Hematopoietic multipotent progenitor cell treated with erythropoietin and hydrocortisone succinate and interleukin-3 and kit ligand, for 6 days (in vitro differentiated cells): ENCODE measurements around the gene PLA2G5.
"Not testable (repeated sequence)": the region's sequence is repeated elsewhere in the genome, so short reads cannot be mapped to it uniquely, and the experiment has no call there.

Experiments
- DNase-seq: peaks from one replicate; pipeline ENCODE4 v3.0.0-alpha.2; 2015

The PLA2G5 gene, protein sequence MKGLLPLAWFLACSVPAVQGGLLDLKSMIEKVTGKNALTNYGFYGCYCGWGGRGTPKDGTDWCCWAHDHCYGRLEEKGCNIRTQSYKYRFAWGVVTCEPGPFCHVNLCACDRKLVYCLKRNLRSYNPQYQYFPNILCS

DNA sequence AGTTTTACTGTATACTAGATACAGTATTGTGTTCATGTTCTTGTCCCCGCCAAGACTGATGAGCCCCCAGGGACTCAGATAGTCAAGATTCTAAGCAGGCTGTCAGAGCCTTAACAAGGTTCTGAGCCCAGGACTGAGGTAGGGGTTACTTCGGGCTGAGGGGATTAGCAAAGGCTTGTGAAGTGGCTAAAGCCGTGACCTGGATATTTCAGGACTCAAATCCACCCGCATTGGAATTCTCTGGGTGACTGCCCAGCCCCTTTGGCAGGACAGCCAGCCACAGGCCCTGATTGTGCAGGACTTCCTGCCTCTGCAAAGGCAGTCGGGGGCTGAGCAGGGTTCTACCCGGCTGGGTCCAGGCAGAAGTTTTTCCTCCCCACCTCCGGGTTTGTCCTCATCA lies at the start of gene PLA2G5:
Gene PLA2G5, plus strand, starts transcription at position 321 of the 400 bp plus-strand sequence. CDS start 14,637 bp downstream, outside the sequence.
- DNase-seq = no peak

DNA sequence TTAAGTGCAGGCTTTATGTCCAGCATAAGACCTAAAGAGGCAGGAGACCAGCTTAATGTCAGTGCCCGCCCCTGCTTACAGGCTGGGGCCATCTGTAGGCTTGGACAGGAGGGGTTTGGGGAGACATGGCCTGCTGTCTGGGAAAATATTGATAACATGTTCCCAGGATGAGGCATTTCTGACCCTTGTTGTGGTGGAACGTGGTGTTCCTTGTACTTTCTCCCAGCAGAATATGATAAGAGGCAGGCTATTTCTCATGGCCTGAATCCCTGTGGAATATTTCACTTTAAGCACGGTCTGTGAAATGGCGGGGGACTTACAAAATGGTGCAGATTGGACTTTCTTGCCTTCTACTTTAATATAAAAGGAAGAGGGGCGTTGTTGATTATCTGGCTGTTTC lies 41.9 kb upstream of the PLA2G5 start:
- DNase-seq = no peak

DNA sequence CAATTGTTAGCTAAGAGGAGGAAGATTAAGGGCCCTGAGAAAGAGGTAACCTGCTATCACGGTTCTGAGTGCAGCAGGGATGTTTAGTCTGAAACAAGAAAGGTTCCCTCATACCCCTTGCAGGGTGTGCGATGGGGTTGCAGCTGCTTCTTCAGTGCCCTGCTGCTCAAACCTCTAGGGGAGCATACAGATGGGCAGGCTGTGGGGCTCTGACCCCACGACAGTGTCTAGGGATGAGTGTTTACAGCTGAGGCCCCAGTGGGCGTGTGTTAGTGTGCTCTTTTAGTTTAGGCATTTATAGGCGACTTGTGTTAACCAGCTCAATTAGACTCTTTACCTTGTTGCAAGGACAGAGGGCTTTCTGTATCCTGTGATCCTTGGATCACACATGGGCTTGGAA lies 41.3 kb upstream of the PLA2G5 start:
- no peak for DNase-seq

DNA sequence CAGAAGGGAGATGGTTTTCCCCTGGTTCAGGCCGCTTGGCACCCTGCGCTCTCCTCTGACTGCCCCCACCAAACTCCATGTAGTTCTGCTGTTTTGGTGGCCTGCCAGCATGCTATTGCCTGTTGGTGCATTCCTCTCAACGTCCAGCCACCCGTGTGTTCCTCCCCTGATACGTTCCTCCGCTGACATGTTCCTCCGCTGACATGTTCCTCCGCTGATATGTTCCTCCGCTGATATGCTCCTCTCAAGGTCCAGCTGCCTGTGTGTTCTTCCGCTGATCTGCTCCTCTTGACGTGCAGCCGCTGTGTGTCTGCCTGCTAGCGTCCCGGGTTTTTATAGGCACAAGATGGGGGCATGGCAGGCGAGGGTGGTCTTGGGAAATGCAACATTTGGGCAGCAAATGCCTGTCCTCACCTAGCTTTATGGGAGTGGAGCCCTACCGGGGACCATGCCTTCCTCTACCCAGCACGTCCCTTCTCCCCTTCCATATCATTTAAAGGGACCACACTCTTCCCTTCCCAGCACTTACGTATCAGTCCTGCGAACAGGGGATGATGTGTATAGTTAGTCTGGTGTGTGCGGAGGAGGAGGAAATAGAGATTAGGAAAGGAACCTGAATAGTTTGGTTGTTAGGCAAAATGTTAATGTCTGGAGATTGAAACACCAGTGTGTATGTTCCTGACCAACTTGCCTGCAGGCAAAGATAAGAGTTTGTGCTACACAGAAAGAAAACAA lies 40.6 kb upstream of the PLA2G5 start:
- DNase-seq = no peak

DNA sequence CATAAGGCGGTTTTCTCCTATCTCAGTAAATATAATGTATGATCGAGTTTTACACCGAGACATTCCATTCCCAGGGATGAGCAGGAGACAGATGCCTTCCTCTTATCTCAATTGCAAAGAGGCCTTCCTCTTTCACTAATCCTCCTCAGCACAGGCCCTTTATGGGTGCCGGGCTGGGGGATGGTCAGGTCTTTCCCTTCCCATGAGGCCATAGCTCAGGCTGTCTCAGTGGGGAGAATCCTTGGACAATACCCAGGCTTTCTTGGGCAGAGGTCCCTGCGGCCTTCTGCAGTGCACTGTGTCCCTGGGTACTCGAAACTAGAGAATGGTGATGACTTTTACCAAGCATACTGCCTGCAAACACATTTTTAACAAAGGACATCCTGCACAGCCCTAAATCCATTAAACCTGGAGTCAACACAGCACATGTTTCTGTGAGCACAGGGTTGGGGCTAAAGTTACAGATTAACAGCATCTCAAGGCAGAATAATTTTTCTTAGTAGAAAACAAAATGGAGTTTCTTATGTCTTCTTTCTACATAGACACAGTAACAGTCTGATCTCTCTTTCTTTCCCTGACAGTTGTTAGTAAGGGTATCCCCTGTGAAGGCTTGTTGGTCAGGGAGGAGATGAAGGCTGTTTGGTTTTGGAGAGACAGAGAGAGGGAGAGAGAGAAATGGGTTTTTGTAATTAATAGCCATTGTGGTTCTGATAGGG lies 39.4 kb upstream of the PLA2G5 start:
- DNase-seq = not testable (repeated sequence)

DNA sequence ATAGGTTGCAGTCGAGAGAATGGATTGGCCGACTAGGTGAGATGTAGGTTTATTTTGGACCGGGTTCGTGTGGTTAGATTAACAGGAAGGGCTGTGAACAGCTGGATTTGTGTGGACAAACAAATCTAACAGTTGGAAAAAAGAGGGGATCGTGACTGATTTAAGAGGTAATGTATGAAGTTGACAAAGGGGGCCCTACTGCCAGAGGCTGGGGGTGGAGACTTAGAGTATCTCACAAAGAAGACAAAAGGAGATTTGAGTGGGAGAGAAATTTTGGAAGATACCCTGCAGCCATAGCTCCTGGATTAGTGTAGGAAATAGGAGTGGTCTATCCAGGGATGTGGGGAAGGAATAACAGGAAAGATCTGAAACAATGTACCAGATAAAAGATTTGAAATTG lies 38.8 kb upstream of the PLA2G5 start:
- DNase-seq = no peak

DNA sequence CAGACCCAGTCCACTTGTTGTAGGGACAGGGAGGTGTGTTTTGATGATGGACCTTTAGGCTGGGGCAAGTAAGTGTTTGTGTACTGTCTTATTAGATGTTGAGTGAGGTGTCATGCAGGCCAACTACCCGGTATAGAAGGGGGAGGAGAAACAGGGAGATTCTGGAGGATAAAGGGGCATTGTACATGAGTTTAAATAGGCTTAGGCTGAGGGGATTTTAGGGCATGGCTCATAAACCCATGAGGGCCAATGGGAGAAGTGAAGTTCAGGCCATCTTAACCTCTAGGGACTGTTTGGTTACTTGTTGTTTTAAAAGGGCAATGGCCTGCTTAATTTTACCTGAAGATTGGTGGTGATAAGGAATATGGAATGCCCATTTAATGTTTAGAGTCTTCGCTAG lies 38.2 kb upstream of the PLA2G5 start:
- no peak for DNase-seq

DNA sequence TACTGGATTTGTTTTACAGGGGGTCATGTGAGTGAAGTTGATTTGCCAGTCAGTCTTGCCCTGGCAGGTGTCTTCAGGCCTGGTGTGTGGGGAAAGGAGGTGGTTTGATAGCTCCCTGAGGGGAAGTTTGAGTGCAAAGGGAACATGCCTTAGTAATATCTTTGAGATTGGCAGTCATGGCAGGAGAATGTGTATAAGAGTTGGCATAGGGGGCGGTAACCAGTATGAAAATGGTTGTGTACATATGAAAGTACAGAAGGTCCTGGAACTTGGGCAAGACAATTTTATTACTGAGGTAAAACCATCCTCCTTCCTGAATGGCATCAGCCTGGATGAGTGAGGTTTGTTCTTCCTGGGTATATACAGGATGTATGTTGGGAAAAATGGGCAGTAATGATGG lies 37.6 kb upstream of the PLA2G5 start:
- no peak for DNase-seq

DNA sequence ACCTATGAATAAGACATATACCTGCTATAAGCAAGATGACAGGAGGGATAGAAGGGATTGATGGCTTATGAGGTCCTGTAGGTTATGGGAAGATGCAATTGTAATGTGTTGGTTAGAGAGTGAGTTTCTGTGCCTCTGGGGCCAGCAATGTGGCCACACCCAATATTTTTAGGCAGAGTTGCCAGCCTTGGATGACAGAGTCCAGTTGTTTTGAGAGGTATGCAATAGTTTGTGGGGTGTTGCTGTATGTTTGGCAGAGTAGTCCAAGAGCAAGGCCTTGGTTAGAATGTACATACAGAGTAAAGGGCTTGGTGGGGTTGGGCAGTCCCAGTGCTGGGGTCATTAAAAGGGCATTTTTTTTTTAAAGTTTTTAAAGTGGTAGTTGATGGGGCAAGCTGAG lies 36.6 kb upstream of the PLA2G5 start:
- no peak for DNase-seq

DNA sequence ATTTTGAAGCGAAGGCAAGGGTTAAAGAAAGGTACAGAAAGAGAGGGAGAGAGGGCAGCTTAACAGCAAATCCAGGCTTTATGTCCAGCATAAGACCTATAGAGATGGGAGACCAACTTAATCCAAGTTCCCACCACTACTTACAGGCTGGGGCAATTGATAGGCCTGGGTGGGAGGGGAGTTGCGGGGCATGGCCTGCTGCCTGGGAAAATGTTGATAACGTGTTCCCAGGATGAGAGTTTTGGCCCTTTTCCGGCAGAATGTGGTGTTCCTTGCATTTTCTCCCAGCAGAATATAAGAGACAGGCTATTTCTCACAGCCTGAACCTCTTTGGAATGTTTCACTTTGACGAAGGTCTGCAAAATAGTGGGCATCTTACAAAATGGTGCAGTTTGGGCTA lies 34.9 kb upstream of the PLA2G5 start:
- no peak for DNase-seq

DNA sequence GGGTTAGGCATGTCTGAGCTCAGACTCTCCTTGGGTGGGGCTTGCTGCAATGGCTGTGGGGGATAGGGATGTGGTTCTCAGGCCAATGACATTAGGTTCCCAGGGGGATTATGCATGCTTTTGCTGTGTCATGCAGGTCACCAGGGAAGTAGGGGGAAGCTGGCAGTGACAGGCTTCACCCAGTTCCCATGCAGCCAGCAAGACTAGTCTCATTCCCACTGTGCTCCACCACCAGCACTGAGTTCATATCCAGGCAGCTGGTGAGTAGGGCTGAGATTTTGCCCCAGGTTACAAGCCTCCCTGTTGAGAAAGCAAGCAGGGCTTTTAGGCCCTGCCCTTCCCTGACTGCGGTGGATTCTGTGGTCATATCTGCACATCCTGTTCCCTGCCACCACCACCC lies 32.1 kb upstream of the PLA2G5 start:
- no peak for DNase-seq

DNA sequence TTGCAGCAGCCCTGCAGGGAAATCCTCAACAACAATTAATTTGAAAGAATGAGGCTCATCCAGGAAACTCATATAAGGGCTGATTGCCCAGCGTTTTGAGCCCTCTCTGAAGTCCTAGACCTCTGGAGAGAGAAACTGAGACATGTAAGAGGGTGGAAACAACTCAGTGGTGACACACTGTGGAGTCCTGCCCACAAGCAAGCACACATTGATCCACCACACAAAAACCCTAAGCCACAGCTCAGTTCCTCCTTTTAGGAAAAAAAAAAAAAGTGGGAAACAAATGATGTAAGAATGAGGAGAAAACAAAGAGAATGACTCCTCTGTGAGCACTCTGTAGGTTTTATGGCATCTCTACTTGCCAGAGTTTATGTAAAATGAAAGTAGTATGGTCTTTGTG lies 22.9 kb upstream of the PLA2G5 start:
- DNase-seq = no peak

DNA sequence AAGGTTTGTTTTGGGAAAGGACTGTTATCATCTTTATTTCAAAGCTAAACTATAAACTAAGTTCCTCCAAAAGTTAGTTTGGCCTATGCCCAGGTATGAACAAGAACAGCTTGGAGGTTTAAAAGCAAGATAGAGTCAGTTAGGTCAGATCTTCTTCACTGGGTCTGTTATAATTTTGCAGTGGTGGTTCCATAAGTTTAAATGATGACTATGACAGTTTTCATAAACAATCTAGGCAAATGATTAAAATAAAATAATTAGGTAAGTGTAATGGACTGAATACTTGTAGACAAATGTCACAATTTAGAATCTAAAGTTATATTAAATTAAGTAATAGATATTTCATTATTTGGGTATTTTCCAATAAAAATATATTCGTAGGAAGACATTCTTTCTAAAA lies 21.4 kb upstream of the PLA2G5 start:
- DNase-seq = no peak

DNA sequence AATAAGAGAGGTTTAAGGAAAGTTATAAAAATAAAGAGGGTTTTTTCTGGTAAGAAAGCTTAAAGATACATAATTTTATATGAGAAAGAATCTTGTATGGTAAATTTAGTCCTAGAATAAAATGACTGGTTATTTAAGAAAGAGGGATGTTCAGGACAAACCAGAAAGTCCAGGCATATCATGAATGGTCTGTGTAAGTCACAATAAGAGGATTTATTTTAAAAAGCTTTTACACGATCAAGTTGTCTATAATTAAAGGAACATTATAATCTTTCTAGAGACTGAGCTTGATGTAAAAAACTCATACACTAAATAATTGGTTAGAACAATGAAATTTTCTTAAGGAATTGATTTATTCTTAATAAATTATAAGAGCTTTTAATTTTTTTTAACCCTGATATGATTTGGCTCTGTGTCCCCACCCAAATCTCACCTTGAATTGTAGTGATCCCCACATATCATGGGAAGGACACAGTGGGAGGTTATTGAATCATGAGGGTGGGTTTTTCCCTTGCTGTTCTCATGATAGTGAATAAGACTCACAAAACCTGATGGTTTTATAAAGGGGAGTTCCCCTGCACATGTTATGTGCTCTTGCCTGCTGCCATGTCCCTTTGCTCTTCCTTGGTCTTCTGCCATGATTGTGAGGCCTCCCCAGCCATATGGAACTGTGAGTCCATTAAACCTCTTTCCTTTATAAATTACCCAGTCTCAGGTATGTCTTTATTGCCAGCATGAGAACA lies 20.8 kb upstream of the PLA2G5 start:
- DNase-seq = not testable (repeated sequence)

DNA sequence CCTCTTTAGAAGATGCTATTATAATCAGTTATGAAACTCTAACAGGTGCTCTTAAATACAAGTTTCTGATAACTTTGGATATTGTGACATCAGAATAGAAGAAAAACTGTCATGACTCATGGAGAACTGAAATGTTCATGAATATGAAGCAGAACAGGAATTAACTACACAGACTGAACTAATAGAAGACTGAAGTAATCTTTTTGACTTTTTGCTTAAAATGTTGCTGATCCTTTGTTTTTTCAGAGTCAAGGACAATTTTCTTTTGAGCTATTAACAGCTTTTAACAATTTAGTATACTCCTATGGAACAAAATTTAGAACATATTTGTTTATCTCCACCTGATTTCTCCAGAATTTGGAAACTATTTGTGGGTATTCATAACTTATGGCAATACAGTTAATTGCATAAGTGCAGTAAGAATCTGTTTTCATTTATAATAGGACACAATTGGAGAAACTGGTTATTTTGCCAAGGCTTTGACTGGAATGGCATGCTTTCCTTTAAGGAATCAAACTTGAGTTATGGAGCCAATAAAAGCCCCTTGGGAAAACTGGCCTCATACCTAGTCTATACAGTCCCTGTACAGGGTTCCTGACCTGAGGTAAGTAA lies 18.7 kb upstream of the PLA2G5 start:
- no peak for DNase-seq

DNA sequence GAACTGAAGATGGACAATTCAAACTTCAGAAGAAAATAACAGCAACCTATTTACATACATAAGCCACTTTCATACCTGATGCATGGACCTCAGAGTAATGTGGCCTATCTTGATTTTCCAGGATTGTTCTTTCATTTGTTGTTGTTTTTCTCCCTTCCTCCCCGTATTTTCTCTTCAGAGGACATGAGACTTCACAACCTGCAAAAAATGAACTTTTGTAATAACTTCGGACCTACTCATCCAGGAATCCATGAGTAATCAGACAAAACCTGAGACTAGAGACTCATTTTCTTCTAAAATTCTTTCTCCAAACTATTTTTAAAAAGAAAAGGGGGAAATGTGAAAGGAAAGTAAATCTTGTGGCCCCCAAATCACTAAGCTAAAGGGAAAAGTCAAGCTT lies 17.6 kb upstream of the PLA2G5 start:
- no peak for DNase-seq

DNA sequence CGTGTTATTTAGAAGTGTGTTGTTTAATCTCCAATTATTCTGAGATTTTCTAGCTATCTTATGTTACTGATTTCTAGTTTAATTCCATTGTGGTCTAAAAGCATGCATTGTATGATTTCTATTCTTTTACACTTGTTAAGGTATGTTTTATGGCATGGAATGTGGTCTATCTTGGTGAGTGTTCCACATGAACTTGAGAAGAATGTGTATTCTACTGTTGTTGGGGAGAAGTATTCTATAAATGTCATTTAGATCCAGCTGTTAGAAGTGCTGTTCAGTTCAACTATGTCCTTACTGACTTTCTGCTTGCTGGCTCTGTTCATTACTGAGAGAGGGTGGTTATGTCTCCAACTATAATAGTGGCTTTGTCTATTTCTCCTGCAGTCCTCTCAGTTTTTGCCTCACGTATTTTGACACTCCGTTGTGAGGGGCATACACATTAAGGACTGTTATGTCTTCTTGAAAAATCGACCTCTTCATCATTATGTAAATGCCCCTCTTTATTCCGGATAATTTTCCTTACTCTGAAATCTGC lies 12.0 kb upstream of the PLA2G5 start:
- no peak for DNase-seq

DNA sequence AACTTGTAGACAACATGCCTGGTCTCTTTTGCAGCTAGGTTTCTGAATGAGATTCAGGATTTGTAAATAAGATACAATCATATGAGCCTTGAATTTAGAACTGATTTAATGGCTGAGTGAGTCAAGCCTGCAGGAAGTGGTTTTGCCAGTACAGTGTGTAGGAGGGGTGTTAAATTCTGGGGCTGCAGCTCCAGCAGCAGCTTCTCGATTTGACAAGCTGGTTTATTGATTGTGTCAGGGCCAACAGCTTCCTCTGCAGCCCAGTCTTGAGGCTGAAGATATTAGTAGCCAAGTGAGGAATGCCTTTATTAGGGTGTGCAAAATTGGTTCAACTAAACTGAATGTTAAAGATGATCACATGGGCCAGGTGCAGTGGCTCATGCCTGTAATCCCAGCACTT lies 11.5 kb upstream of the PLA2G5 start:
- DNase-seq = no peak

DNA sequence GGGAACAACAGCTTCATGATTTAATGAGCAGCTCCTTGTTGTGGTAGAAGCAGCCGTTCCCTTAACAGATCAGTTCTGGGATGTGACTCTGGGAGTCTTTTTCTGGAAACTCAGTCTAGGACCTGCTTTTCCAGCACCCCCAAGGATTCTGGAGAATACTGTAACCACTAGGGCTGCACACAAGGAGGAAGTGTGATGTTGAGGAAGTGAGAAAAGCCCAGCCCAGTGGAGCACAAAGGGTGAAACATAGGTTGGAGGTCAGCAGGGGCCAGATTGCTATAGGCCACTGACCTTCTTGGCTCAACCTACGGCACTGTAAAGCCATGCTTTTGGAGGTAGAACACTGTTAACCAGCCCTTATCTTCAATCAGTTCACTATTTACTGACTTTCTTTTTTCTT lies 10.1 kb upstream of the PLA2G5 start:
- DNase-seq = no peak

DNA sequence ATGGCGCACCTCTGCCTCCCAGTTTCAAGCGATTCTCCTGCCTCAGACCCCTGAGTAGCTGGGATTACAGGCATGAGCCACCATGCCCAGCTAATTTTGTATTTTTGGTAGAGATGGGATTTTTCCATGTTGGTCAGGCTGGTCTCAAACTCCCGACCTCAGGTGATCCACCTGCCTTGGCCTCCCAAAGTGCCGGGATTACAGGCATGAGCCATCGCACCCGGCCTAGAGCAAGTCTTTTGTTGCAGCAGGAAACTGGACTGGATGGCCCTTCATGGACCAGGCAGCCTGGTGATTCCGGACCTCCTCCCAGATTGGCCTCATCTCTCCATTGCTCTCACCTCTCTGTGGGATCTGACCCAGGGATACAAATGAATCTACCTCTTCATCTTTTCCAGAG lies 9.2 kb upstream of the PLA2G5 start:
- not testable (repeated sequence) for DNase-seq

DNA sequence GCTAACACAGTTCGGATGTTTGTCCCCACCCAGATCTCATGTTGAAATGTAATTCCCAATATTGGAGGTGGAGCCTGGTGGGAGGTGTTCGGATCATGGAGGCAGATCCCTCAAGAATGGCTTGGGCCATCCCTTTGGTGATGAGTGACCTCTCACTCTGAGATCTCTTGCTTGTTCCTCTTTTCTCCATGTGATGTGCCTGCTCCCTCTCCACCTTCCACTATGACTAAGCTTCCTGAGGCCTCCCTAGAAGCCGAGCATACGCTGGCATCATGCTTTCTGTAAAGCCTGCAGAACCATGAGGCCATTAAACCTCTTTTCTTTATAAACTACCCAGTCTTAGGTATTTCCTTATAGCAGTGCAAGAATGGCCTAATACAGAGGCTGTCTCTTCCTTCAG lies 8.1 kb upstream of the PLA2G5 start:
- no peak for DNase-seq

DNA sequence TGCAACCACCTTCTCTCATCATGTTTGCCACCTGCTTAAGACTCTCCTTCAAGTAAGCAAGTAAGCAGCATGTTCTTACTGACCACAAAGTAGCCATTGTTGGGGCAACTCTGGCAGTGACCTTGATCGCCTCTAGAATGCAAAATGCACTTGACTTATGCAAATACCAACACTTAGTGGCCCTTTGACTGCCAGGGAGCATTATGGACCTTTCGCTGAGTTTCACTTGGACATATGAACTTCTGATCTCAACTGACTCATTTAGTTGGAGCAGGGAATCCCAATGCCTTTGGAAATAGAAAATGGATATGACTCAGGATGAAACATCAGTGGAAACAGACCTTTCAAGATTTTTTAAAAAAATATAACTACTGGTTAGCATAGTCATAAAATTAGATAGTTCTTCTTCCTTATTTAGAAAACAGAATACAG lies 6.1 kb upstream of the PLA2G5 start:
- no peak for DNase-seq

DNA sequence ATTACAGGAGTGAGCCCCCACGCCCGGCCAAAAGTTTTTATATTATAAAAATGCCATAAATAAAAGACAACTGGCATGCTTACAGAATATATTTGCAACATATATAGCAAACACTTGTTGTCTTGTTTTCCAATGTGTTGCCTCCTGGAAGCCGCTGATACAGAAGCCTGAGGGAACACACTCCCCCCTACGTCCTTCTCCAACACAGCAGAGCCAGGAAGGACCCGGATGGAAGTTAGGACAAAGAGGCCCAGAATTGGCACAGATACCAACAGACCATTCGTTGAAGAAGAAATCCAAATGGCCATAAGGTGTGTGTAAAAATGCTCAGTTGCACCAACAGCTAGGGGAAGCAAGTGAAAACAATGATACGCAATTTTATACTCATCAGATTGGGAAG lies 1.3 kb upstream of the PLA2G5 start:
- no peak for DNase-seq
